ENCODE results near the gene RUNX1.

RUNX1 gene

DNA sequence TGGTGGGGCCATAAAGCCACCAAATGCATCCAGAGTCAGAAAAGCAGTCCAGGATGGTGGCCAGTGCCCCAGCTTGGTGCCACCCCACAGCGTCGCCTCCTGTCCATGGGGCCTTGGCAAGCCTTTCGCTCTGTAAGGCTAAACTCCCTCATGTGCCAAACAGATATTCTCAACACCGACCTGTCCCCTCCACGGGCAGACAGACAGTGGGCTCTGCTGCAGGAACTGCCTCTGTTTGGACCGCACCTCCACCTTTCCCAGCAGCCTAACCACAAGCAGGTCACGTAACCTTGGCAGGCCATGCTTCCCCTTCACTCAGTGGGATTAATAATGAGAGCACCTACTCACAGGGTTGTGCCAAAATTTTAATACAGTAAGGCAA, 11.7 kb downstream of the RUNX1 start:
- DNase-seq (ENCODE audit: low spot score) (no peak), FAIRE-seq (no peak)

GRCh38 chr21:35036465-35037383, 12.4 kb downstream of the RUNX1 start:
- FAIRE-seq: no peak
- DNase-seq (ENCODE audit: low spot score): no peak

GRCh38 chr21:35035581-35035980, 13.5 kb downstream of the RUNX1 start:
- FAIRE-seq (no peak), DNase-seq (ENCODE audit: low spot score) (no peak)

- DNase-seq (ENCODE audit: low spot score) (no peak), FAIRE-seq (no peak)
These were observed 14.0 kb downstream of the RUNX1 start for GRCh38 chr21:35035116-35035515.

DNA sequence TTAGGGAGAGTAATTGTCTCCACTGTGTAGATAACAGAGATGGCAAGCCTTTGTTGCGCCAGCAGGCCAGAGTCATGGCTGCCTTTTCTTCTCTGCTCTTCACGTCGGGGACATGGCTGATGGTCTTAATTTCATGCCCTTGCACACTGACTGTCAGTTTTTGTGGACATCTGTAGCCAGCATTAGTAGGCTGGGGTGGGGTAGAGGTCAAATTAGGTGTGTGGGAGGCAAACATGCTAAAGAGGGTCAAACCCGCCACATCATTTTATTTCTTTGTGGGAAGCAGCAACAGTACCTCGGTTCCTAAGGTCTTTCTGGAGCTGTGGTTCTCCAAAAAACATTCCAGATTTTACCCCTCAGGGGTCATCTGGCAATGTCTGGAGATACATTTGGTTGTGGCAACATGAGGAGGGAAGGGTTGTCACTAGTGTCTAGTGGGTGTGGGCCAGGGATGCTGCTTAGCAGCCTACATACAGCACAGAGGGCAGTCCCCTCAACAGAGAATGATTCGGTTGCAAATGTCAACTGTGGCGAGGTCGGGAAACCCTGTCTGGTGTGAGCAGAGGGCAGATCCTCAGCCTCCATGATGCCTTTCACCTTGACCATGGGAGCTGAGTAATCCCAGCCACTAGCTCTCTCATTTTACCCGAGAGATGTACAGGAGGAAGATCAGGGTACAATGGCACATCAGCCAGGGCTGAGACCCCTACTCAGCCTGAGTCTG, 14.7 kb downstream of the RUNX1 start:
- DNase-seq (ENCODE audit: low spot score): no peak
- FAIRE-seq: no peak

GRCh38 chr21:35032474-35033263, 16.4 kb downstream of the RUNX1 start:
- no peak for DNase-seq (ENCODE audit: low spot score)
- no peak for FAIRE-seq

DNA sequence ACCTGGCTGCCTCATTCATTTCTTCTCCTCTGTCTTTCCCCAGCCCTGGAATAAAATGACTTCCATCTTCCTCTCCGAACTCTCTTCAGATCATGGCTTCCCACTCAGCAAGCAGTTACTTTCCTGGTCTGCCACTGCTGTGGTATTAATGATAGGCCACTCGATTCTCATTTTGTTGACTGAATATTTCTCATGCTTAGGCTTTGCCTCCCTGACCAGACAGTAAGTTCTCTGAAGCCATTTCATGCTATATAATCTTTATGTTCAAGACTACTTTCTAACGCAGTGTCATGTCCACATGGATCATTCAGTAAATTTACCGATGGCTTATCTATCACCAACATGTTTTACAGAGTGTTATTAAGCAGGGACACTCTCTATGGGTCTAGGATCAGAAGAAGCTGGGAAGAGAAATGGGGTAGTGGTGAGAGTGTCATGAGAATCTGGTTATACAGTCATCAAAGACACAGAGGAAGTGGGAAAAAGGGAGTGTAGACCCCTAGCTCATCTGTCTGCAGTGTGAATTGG, 20.6 kb downstream of the RUNX1 start:
- DNase-seq (ENCODE audit: low spot score): no peak
- FAIRE-seq: no peak

DNA sequence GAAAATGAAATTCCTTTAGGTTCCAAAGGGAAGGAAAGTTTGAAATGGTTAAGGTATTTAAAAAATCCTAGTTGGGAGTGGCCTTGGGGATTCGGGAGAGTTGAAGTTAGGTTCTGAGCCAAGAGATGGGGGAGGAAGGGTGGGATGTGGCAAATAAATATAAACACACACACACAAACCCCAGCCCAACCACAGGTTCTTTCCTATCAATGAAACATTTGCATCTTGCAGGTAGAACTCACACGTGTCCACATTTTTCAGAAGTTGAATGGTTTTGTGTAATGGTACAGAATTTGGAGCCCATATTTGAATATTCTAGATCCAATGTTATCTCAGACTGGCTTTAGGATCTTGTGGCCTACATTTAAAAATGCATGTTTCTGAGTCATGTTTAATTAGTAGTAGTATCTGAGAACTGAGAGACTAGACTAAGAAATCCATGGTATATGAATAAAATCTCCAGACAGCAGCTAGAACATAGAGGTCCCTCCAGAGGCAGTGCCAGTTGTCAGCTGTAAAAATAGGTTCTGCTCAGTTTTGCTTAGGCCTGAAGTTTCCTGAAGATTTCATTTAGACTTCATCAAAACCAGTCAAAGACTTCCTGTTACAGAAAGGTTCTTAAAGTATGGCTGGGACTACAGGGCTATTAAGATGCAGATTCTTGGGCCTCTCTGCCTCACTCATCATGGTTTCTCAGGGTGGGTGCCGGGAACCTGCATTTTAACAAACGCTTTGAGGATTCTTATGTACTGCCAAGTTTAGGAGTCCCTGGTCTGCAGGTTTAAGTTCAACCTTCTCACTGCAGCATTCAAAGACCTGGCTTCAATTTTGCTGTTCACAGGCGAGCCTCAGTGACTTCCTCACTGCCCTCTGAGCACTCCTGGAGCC, 21.3 kb downstream of the RUNX1 start:
- DNase-seq (ENCODE audit: low spot score) (no peak), FAIRE-seq (no peak)

DNA sequence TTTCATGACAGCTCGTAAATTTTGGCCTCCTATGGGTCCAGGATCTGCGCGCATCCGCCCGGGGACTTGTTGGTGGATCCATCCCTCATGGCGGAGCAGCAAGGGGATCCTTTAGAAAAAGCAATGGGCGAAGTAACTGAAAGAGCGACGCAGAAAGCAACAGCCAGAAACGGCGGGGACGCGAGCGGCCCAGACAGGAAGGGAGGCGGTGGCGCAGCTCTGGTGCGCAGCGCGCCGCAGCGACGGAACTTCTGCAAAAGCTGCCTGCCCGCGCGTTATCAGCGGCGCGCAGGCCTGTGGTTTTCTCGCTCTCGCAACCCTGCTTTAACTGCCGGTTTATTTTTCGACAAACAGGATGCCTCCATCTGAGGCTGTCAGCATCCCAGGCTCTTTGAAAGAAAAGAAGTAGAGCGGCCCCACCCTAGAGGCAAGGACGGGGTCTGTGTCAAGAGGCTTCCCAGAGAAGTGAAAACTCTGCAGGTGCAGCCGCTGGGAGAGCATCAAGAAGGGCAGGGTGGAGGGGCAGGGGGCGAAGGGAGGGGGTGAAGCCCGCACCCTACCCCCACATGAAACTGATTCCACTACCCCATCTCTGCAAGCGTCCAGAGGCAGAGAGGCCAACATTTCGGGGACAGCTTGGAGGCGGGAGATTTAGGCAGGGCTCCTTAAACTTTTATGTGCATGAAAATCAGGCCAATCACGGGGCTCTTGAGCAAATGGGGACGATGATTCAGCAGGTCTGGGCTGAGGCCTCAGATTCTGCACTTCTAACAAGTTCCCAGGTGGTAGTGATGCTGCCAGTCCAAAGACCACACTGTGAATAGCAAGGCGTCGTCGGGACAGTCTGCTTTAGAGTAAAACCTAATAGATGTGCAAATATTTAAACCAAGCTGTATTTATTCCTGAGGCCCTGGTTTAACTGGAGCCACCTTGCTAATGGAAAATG, 22.2 kb downstream of the RUNX1 start:
- DNase-seq (ENCODE audit: low spot score): no peak
- FAIRE-seq: no peak

- FAIRE-seq (no peak), DNase-seq (ENCODE audit: low spot score) (no peak)
These were observed 23.0 kb downstream of the RUNX1 start for GRCh38 chr21:35026153-35026500.

DNA sequence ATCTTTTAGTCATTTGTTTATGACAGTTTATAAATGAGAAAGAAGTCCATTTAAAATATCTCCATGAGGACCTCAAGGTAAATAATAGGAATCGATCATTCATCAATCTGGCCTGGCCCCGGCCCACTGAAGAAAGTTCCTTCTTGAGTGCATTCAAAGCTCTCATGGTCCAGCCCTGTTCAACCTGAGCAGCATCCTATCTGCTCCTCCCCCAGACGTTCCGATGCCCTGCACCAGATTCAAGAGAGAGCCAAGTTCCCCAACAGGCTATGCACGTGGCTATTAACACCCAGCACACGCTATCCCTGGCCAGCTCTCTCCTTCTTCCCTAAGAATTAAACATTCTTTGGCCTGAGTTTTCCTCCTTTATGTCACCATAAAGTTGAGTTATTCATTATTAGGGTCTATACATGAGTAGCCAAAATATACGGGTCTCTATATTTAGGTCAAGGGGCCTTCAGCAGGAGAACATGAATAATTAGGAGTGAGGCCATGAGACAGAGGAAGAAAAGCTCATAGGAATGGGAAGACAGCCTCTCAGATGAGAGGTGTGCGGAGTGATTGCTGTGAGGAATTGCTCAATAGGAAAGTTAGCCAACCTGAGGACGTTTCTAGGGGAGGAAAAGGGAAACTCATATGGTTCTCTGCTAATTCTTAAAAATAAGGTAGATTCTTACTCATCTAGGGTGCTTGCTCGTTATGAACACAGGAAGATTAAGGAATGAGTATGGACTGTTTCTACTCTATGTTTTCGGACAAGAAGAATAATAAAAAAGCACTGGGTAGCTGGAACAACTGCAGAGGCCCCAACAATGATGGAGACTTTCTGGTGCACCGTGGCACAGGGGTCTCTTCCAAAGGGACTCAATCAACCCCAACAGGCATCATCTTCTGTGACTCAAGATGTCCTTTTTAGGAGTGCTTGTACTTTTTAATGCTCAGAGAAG, 23.6 kb downstream of the RUNX1 start:
- DNase-seq (ENCODE audit: low spot score): no peak
- no peak for FAIRE-seq

- no peak for DNase-seq (ENCODE audit: low spot score)
- no peak for FAIRE-seq
These were observed 24.6 kb downstream of the RUNX1 start for GRCh38 chr21:35024513-35024912.

DNA sequence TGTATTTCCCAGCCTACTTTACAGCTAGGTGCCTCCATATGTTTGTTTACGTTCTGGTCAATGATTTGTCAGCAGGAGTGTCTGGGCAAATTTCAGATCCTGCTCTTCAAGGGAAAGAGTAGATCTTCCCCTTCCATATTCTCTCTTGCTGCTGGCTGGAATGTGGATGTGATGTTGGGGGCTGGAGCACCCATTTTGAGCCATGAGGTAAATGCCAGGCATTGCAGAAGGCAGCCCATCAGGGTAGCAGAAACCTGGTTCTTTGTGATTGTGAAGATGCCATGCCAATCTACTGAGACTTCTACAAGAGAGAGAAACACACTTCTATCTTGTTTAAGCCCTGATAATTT, 25.1 kb downstream of the RUNX1 start:
- DNase-seq (ENCODE audit: low spot score) (no peak), FAIRE-seq (no peak)

GRCh38 chr21:35023396-35024070, 25.6 kb downstream of the RUNX1 start:
- no peak for DNase-seq (ENCODE audit: low spot score)
- no peak for FAIRE-seq

DNA sequence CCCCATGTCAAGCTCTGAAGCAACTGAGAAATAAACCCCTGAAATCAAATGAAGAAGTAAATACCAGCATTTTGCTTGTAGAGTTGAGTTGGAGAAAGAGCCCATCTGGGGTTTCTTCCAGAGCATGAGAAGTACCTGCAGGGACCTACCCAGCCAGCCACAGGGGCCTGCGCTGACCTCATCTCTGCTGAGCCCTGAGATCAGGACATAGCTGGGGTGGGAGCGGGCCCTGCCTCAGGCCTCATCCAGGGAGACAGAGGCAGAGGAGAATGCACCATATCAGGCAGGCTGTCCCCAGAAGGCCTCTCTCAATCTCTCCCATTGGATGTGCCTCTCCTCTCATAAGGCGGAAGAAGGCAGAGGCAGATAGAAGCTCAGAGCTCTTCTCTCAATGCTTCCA, 27.6 kb downstream of the RUNX1 start:
- no peak for FAIRE-seq
- no peak for DNase-seq (ENCODE audit: low spot score)

DNA sequence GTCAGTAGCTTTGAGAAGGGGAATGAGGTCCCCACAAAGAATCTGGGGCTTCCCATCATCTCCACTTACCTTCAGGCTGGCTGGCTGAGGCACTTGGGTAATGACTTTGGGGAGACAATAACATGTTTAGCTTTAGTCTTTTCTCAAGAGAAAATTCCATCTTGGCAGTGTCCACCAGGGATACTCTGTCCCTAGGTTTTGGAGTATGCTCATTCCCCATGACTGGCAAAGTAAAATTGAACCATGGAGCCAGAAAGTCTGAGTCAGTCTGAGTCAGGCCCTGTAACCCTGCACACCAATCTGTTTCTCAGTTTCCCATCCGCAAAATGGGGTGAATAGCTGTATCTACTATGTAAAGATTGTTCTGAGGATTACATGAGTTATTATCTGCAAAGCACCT, 28.2 kb downstream of the RUNX1 start:
- FAIRE-seq: no peak

DNA sequence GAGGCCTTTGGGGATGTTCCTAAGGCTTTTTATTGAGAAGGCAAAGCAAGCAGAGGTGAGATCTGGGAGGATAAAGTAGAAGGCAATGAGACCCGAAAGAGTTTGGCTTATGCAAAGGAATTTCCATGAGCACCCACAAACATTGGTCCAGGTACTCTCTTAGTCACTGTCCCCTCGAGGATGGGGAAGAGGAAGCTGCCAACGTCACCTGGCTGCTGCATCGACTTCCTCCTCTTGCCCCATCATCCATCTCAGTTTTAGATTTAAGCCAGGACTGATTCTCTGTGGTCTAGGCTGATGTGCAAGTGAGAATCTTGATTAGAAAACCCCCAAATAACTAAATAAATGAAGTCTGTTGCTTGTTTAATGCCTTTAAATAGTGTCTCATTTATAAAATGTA, 28.7 kb downstream of the RUNX1 start:
- FAIRE-seq: no peak

More for the DNA sequence above, 28.2 kb downstream of the RUNX1 start:
- no peak for DNase-seq (ENCODE audit: low spot score)

DNA sequence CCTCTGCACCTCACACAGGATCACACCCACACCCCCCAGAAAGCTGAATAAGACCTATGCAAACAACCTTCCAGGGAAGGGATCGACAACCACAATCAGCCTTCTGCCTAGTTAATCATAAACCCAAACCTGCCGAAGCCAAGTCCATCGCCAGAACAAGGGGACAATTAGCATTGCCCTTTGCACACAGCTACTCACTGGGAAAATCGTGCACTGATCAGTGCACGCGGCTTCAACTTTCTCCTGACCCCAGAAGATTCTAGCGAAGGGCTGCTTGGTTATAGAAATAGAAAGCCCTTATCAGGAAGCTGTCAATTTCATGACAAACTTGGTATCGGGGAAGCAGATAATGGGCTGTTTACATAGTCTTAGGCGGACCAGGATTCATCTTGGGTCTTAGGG, 29.5 kb downstream of the RUNX1 start:
- FAIRE-seq: no peak
- no peak for DNase-seq (ENCODE audit: low spot score)

More for the DNA sequence above, 28.7 kb downstream of the RUNX1 start:
- DNase-seq (ENCODE audit: low spot score): no peak
